ENCODE results near the gene KRT6C. TPM values are rescaled to one million over a fixed set of nuclear protein-coding genes. Genes with fewer than 3 reads are reported as not detected.

Gene KRT6C
- total and polyA plus RNA-seq, 4 donors, result 0.08 to 0.10 TPM; not detected in 2

GRCh38 chr12:52443966-52444365 is 29.6 kb downstream of the KRT6C start:
- DNase-seq, result no peak
- no peak overlapping the region for H3K4me3 ChIP-seq
- H3K36me3 ChIP-seq (ENCODE audit: control insufficient read depth in 4 of 4, insufficient read depth in 4 of 4, low read length in 4 of 4), result no peaks in the 10 kb centered on the region
- no peak overlapping the region for H3K27ac ChIP-seq (ENCODE audit: low read depth in 1 of 2, low read length in 1 of 2)
- no peaks in the 10 kb centered on the region for H3K4me1 ChIP-seq (ENCODE audit: control insufficient read depth in 5 of 5, insufficient read depth in 5 of 5, low read length in 5 of 5)
- no peak for TF ChIP-seq CTCF (IDR thresholded peaks at IDR 0.05; ENCODE audit: control extremely low read depth, extremely low read depth)
- WGBS, 2 donors, result 85 to 92% methylated on average over 3 of the region's 3 CpGs
- no peak overlapping the region for H3K9ac ChIP-seq (ENCODE audit: insufficient read depth in 1 of 2, low read length in 2 of 2)
- H3K9me3 ChIP-seq (ENCODE audit: control insufficient read depth in 4 of 4, insufficient read depth in 3 of 4, low read length in 3 of 4), result no peaks in the 10 kb centered on the region
- H3K27me3 ChIP-seq (ENCODE audit: control insufficient read depth in 3 of 3, insufficient read depth in 3 of 3, low read length in 2 of 3), result peaks cover 0 to 3% (median 0%) of the 10 kb centered on the region in 3 donors
- ATAC-seq (ENCODE audit: insufficient read depth, low FRiP score), result no peak

- ATAC-seq (ENCODE audit: insufficient read depth, low FRiP score) (no peak), DNase-seq (no peak)
Measured at GRCh38 chr12:52442600-52443061, 31.0 kb downstream of the KRT6C start.

GRCh38 chr12:52441320-52441911 is 32.2 kb downstream of the KRT6C start:
- 55 to 70% methylated on average over 9 of the region's 9 CpGs for WGBS, 2 donors
- ATAC-seq (ENCODE audit: insufficient read depth, low FRiP score), result no peak
- H3K9ac ChIP-seq (ENCODE audit: insufficient read depth in 1 of 2, low read length in 2 of 2), result no peak overlapping the region

More at GRCh38 chr12:52442600-52443061, 31.0 kb downstream of the KRT6C start:
- H3K27ac ChIP-seq (ENCODE audit: low read depth in 1 of 2, low read length in 1 of 2), result no peak overlapping the region
- 32 to 35% methylated on average over 6 of the region's 6 CpGs for WGBS, 2 donors
- TF ChIP-seq CTCF (IDR thresholded peaks at IDR 0.05; ENCODE audit: control extremely low read depth, extremely low read depth), result no peak
- no peaks in the 10 kb centered on the region for H3K36me3 ChIP-seq (ENCODE audit: control insufficient read depth in 4 of 4, insufficient read depth in 4 of 4, low read length in 4 of 4)
- no peaks in the 10 kb centered on the region for H3K4me1 ChIP-seq (ENCODE audit: control insufficient read depth in 5 of 5, insufficient read depth in 5 of 5, low read length in 5 of 5)
- H3K27me3 ChIP-seq (ENCODE audit: control insufficient read depth in 3 of 3, insufficient read depth in 3 of 3, low read length in 2 of 3), result peaks cover 0 to 3% (median 0%) of the 10 kb centered on the region in 3 donors
- no peak overlapping the region for H3K4me3 ChIP-seq
- H3K9ac ChIP-seq (ENCODE audit: insufficient read depth in 1 of 2, low read length in 2 of 2), result no peak overlapping the region
- no peaks in the 10 kb centered on the region for H3K9me3 ChIP-seq (ENCODE audit: control insufficient read depth in 4 of 4, insufficient read depth in 3 of 4, low read length in 3 of 4)

More at GRCh38 chr12:52441320-52441911, 32.2 kb downstream of the KRT6C start:
- Histone ChIP-seq H3K27ac (ENCODE audit: low read depth in 1 of 2, low read length in 1 of 2) (no peak overlapping the region), H3K4me3 (no peak overlapping the region), H3K4me1 (ENCODE audit: control insufficient read depth in 5 of 5, insufficient read depth in 5 of 5, low read length in 5 of 5) (peaks cover 0 to 4% (median 0%) of the 10 kb centered on the region in 5 donors), H3K36me3 (ENCODE audit: control insufficient read depth in 4 of 4, insufficient read depth in 4 of 4, low read length in 4 of 4) (no peaks in the 10 kb centered on the region), H3K27me3 (ENCODE audit: control insufficient read depth in 3 of 3, insufficient read depth in 3 of 3, low read length in 2 of 3) (peaks cover 0 to 3% (median 0%) of the 10 kb centered on the region in 3 donors), H3K9me3 (ENCODE audit: control insufficient read depth in 4 of 4, insufficient read depth in 3 of 4, low read length in 3 of 4) (no peaks in the 10 kb centered on the region)
- DNase-seq, result no peak
- TF ChIP-seq CTCF (IDR thresholded peaks at IDR 0.05; ENCODE audit: control extremely low read depth, extremely low read depth), result no peak
